H1 (cell line): ENCODE measurements around the gene LIMK2. TPM values are rescaled to one million over a fixed set of nuclear protein-coding genes. Genes with fewer than 3 reads are reported as not detected.

Experiments
- CTCF ChIA-PET: fragments of 300-600 bp; sonication (Branson Sonifier 250); formaldehyde crosslinking; loops from one replicate; lab custom pipeline; 2021; ENCODE audit not compliant: partially characterized antibody; lab: Charles Lee
- POLR2A ChIA-PET: fragments of 300-600 bp; sonication (Branson Sonifier 250); formaldehyde crosslinking; loops from one replicate; lab custom pipeline; 2021; ENCODE audit warnings: inconsistent platforms; ENCODE audit not compliant: partially characterized antibody; lab: Charles Lee
- DNase-seq, 2 experiments: peaks; one replicate each; pipeline versions ENCODE4 v3.0.0 to v3.0.0-alpha.2; 2010 to 2022; ENCODE audit warnings: low spot score in 2 of 2, low read depth in 1 of 2, mixed read lengths in 1 of 2
- FAIRE-seq: peaks from 2 replicates; lab custom pipeline; 2011; peaks lifted over from hg19 to GRCh38; lab: Jason Lieb, UNC
- H2AFZ ChIP-seq: 2 replicates; pipeline ENCODE4 v1.8.1; 2012; ENCODE audit warnings: low read length, inconsistent platforms
- H2AK5ac ChIP-seq: 2 replicates; pipeline ENCODE4 v1.6.1; 2013; ENCODE audit warnings: low read depth, low read length
- H2BK120ac ChIP-seq: replicated peaks from 2 replicates; pipeline ENCODE3; 2013; ENCODE audit warnings: low read depth, low read length, inconsistent platforms
- H2BK12ac ChIP-seq: 2 replicates; pipeline ENCODE4 v1.6.1; 2013; ENCODE audit warnings: low read depth, low read length
- H2BK15ac ChIP-seq: 2 replicates; pipeline ENCODE4 v1.6.1; 2013; ENCODE audit warnings: low read length
- H2BK20ac ChIP-seq: 2 replicates; pipeline ENCODE4 v1.6.1; 2013; ENCODE audit warnings: low read length
- H2BK5ac ChIP-seq: 2 replicates; pipeline ENCODE4 v1.6.1; 2013; ENCODE audit warnings: low read depth, low read length
- H3K14ac ChIP-seq: 2 replicates; pipeline ENCODE4 v1.6.1; 2013; ENCODE audit warnings: inconsistent platforms; ENCODE audit not compliant: insufficient read length
- H3K18ac ChIP-seq: 2 replicates; pipeline ENCODE4 v1.6.1; 2013; ENCODE audit warnings: low read length; ENCODE audit errors: extremely low read depth
- H3K23ac ChIP-seq: 2 replicates; pipeline ENCODE4 v1.6.1; 2013; ENCODE audit warnings: inconsistent platforms; ENCODE audit not compliant: insufficient read length
- H3K23me2 ChIP-seq: 2 replicates; pipeline ENCODE4 v1.6.1; 2013; ENCODE audit warnings: low read depth, low read length
- H3K27ac ChIP-seq: 2 replicates; pipeline ENCODE4 v1.6.1; 2011; ENCODE audit warnings: low read depth, low read length, inconsistent platforms
- H3K27me3 ChIP-seq, 4 experiments: replicated peaks in 1 of 4; 1 replicate in 1 of 4; 2 replicates in 3 of 4; pipeline versions ENCODE4 v1.6.1 to v1.8.1; 2011 to 2013; ENCODE audit warnings: low read length in 3 of 4, mild to moderate bottlenecking in 3 of 4, inconsistent platforms in 2 of 4, mixed read lengths in 2 of 4, moderate library complexity in 1 of 4; ENCODE audit not compliant: control insufficient read depth in 3 of 4, insufficient read depth in 3 of 4; ENCODE audit errors: extremely low read depth in 1 of 4
- H3K36me3 ChIP-seq, 4 experiments: 2 replicates each; pipeline versions ENCODE4 v1.6.1 to v1.8.1; 2011 to 2013; ENCODE audit warnings: mild to moderate bottlenecking in 4 of 4, low read length in 3 of 4, moderate library complexity in 2 of 4, control low read depth in 1 of 4, inconsistent platforms in 1 of 4; ENCODE audit not compliant: insufficient read depth in 4 of 4, control insufficient read depth in 2 of 4
- H3K4ac ChIP-seq: replicated peaks from 2 replicates; pipeline ENCODE3; 2013; ENCODE audit warnings: low read length, low read depth, mixed read lengths, inconsistent platforms; ENCODE audit not compliant: insufficient read length
- H3K4me1 ChIP-seq, 4 experiments: replicated peaks in 1 of 4; 1 replicate in 1 of 4; 2 replicates in 3 of 4; pipeline versions ENCODE4 v1.6.1 to v1.8.1; 2011 to 2013; ENCODE audit warnings: low read length in 3 of 4, inconsistent platforms in 2 of 4, mixed read lengths in 1 of 4; ENCODE audit not compliant: insufficient read depth in 4 of 4, control insufficient read depth in 3 of 4
- H3K4me2 ChIP-seq, 2 experiments: 2 replicates each; pipeline versions ENCODE4 v1.6.1 to v1.8.1; 2011 to 2013; ENCODE audit warnings: low read depth in 2 of 2, low read length in 2 of 2, control low read depth in 1 of 2, inconsistent platforms in 1 of 2, mild to moderate bottlenecking in 1 of 2; ENCODE audit not compliant: insufficient read depth in 1 of 2
- H3K4me3 ChIP-seq, 4 experiments: fragments of 200-600, 300-600 bp in 1 of 4; sonication (generic), shearing (Covaris generic), sonication (Bioruptor Twin) in 1 of 4; 2 replicates each; pipeline versions ENCODE4 v1.5.1 to v1.8.1; 2011 to 2016; ENCODE audit warnings: low read length in 4 of 4, low read depth in 3 of 4, control low read depth in 2 of 4, inconsistent platforms in 2 of 4, mild to moderate bottlenecking in 2 of 4, mixed read lengths in 1 of 4, moderate library complexity in 1 of 4; ENCODE audit not compliant: insufficient read depth in 2 of 4; ENCODE audit errors: extremely low read depth in 1 of 4
- H3K56ac ChIP-seq: replicated peaks from 2 replicates; pipeline ENCODE3; 2013; ENCODE audit warnings: low read depth, mild to moderate bottlenecking, mixed read lengths, low read length, inconsistent platforms; ENCODE audit not compliant: insufficient read length
- H3K79me1 ChIP-seq: 2 replicates; pipeline ENCODE4 v1.6.1; 2013; ENCODE audit warnings: low read depth, low read length, control low read depth
- H3K79me2 ChIP-seq, 2 experiments: 2 replicates each; pipeline versions ENCODE4 v1.6.1 to v1.8.1; 2012 to 2013; ENCODE audit warnings: low read length in 2 of 2, mild to moderate bottlenecking in 2 of 2, inconsistent platforms in 1 of 2; ENCODE audit not compliant: insufficient read depth in 2 of 2, control insufficient read depth in 1 of 2
- H3K9ac ChIP-seq, 4 experiments: replicated peaks in 1 of 4; 1 replicate in 1 of 4; 2 replicates in 3 of 4; pipeline versions ENCODE4 v1.6.1 to v1.8.1; 2011 to 2013; ENCODE audit warnings: low read depth in 3 of 4, low read length in 3 of 4, control low read depth in 2 of 4, mild to moderate bottlenecking in 2 of 4, moderate library complexity in 2 of 4, inconsistent platforms in 1 of 4; ENCODE audit errors: extremely low read depth in 1 of 4
- H3K9me3 ChIP-seq, 2 experiments: 2 replicates each; pipeline versions ENCODE4 v1.6.1 to v1.8.1; 2012 to 2013; ENCODE audit warnings: mild to moderate bottlenecking in 2 of 2, moderate library complexity in 2 of 2, control low read depth in 1 of 2, inconsistent platforms in 1 of 2, low read depth in 1 of 2, low read length in 1 of 2, mixed read lengths in 1 of 2; ENCODE audit not compliant: insufficient read depth in 2 of 2
- H4K20me1 ChIP-seq, 2 experiments: replicated peaks in 1 of 2; 2 replicates each; pipeline versions ENCODE3 to v1.8.1; 2011 to 2013; ENCODE audit warnings: inconsistent platforms in 2 of 2, low read length in 2 of 2, mild to moderate bottlenecking in 1 of 2; ENCODE audit not compliant: insufficient read depth in 2 of 2, control insufficient read depth in 1 of 2
- H4K5ac ChIP-seq: 2 replicates; pipeline ENCODE4 v1.6.1; 2013; ENCODE audit warnings: low read length, low read depth, mixed read lengths, inconsistent platforms; ENCODE audit not compliant: insufficient read length
- H4K8ac ChIP-seq: 2 replicates; pipeline ENCODE4 v1.8.0; 2013; ENCODE audit warnings: mild to moderate bottlenecking, moderate library complexity, low read length, inconsistent platforms; ENCODE audit not compliant: insufficient read depth; ENCODE audit errors: extremely low read depth
- H4K91ac ChIP-seq: replicated peaks from 2 replicates; pipeline ENCODE3; 2013; ENCODE audit warnings: low read length, mixed read lengths, inconsistent platforms; ENCODE audit not compliant: insufficient read length
- FOSL1 ChIP-seq: IDR thresholded peaks from 2 replicates; pipeline ENCODE4 v1.6.1; 2011; ENCODE audit warnings: mild to moderate bottlenecking, low read depth, low read length, moderate library complexity; ENCODE audit not compliant: insufficient read depth
- NRF1 ChIP-seq: IDR thresholded peaks from 2 replicates; pipeline ENCODE4 v1.6.1; 2011; ENCODE audit warnings: mild to moderate bottlenecking, low read depth, low read length, improper control_type of control experiment
- WGBS, 2 experiments: shearing (Covaris generic) in 1 of 2; methylation state at CpG; one replicate each; pipeline versions ENCODE4 v1.1.6 to v1.1.7; 2013 to 2015; ENCODE audit warnings: low lambda C conversion rate in 2 of 2, mixed read lengths in 2 of 2, inconsistent platforms in 1 of 2, low coverage in 1 of 2, missing lambda C conversion rate in 1 of 2; ENCODE audit not compliant: insufficient replicate concordance in 2 of 2, insufficient coverage in 1 of 2, insufficient read length in 1 of 2; ENCODE audit errors: extremely low coverage in 1 of 2, missing lambda C conversion rate in 1 of 2; 5-methylcytosine and 5-hydroxymethylcytosine counted together
- polyA plus RNA-seq, 7 experiments: library from polyadenylated mRNA; depleted of rRNA in 3 of 7; stranded (reverse) in 5 of 7; unstranded in 2 of 7; fragments of >200 nt in 5 of 7; fragments of 200-250 nt in 2 of 7; gene quantifications; 1 replicate in 5 of 7; 2 replicates in 1 of 7; 4 replicates in 1 of 7; pipeline versions ENCODE4 v1.2.1 to v1.2.3, GENCODE V29; 2011 to 2013; ENCODE audit warnings: missing spikeins in 2 of 7, mixed read lengths in 2 of 7
- total RNA-seq: library from RNA; stranded (reverse); fragmentation: NEBNext Ultra II Directional; extraction: Animal tissue kit (Norgen Biotek cat#: 25700); gene quantifications from 2 replicates; pipeline ENCODE4 v1.2.1, GENCODE V29; 2021

The LIMK2 gene
- total and polyA plus RNA-seq, 2 of the 8 experiments (the other 6 are each of a cell fraction or from before 2014, with no cell fraction given) = 13.2 to 37.6 TPM

DNA sequence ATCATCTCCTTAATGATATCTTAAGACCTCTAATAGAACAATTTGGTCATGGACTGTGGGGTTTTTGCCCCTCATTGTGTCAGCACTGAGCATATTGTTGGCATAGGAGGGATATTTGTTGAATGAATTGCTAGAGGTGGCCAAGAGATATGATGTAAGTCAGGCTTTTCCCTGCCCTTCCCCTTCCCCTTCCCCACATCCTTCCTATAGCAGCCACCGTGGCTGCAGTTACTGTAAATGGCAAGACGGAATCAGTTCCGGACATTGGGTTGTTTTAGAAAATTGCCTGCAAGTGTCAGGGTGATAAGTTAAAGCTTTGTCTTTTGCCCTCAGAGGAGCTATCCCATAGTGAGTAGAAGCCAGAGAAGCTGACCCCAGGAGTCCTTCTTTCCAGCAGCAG lies 23.0 kb downstream of the LIMK2 start:
- Histone ChIP-seq H3K4me3 (no peak overlapping the region), H3K23ac (no peak overlapping the region), H2AFZ (no peak overlapping the region), H3K23me2 (no peaks in the 10 kb centered on the region), H3K27me3 (no peaks in the 10 kb centered on the region), H3K36me3 (peaks cover 0 to 3% (median 0%) of the 10 kb centered on the region in 4 experiments; a peak in 2 of 8 replicates), H2BK15ac (no peak overlapping the region), H3K79me1 (no peaks in the 10 kb centered on the region), H3K27ac (no peak overlapping the region), H3K18ac (no peak overlapping the region), H2BK12ac (no peak overlapping the region), H2BK120ac (no peak overlapping the region), H3K14ac (no peak overlapping the region), H3K4me1 (no peaks in the 10 kb centered on the region), H4K8ac (no peak overlapping the region), H3K4me2 (no peak overlapping the region), H3K4ac (no peak overlapping the region), H4K20me1 (peaks cover 2 to 4% of the 10 kb centered on the region in 2 experiments), H3K79me2 (0 out of 4 replicates have a peak, but pooled peaks cover 0 to 3% of the 10 kb centered on the region in 2 experiments), H2BK20ac (no peak overlapping the region), H2BK5ac (no peak overlapping the region), H2AK5ac (no peak overlapping the region), H3K9me3 (no peaks in the 10 kb centered on the region), H3K56ac (no peak overlapping the region), H3K9ac (no peak overlapping the region; a peak in 1 of 7 replicates), H4K91ac (no peak overlapping the region), H4K5ac (no peak overlapping the region)
- DNase-seq (no peak), FAIRE-seq (no peak)
- ChIA-PET CTCF (interaction anchor here (0.7 to 2.1 kb wide), 3 partner anchors 10 to 38 kb away, joined by 3 to 7 read pairs (median 4); partner anchors contain the start of gene LIMK2), POLR2A (interaction anchor here (1.5 kb wide), 1 partner anchor 22 kb away, joined by 5 read pairs; no protein-coding TSS in a partner anchor)
- 84% methylated on average over 3 of the region's 3 CpGs; no CpG with 5 or more reads in 1 of the 2 experiments for WGBS, 2 experiments
- no peak for TF ChIP-seq FOSL1
- no peak for TF ChIP-seq NRF1
